Glutamatergic neuron (in vitro differentiated cells): ENCODE data around the gene PIGN. TPM values are rescaled to one million over a fixed set of nuclear protein-coding genes. Genes with fewer than 3 reads are reported as not detected.

Source experiments
- DNase-seq: peaks from one replicate; pipeline ENCODE4 v3.0.0; 2022
- H3K27ac Mint-ChIP-seq: one replicate; pipeline ENCODE4 v1.8.0; 2020; ENCODE audit warnings: mild to moderate bottlenecking, mixed read lengths, inconsistent platforms; ENCODE audit not compliant: unreplicated experiment
- H3K27me3 Mint-ChIP-seq: one replicate; pipeline ENCODE4 v1.8.0; 2020; ENCODE audit warnings: mild to moderate bottlenecking, moderate library complexity, mixed read lengths, inconsistent platforms; ENCODE audit not compliant: unreplicated experiment
- H3K36me3 Mint-ChIP-seq: one replicate; pipeline ENCODE4 v1.8.0; 2020; ENCODE audit warnings: mild to moderate bottlenecking, mixed read lengths, inconsistent platforms; ENCODE audit not compliant: unreplicated experiment
- H3K4me1 Mint-ChIP-seq: one replicate; pipeline ENCODE4 v1.8.0; 2020; ENCODE audit warnings: mild to moderate bottlenecking, low read depth, mixed read lengths, inconsistent platforms; ENCODE audit not compliant: unreplicated experiment
- H3K4me3 Mint-ChIP-seq: one replicate; pipeline ENCODE4 v1.8.0; 2020; ENCODE audit warnings: mild to moderate bottlenecking, mixed read lengths, inconsistent platforms; ENCODE audit not compliant: unreplicated experiment
- H3K9me3 Mint-ChIP-seq: one replicate; pipeline ENCODE4 v1.8.0; 2020; ENCODE audit warnings: mild to moderate bottlenecking, moderate library complexity, mixed read lengths, inconsistent platforms; ENCODE audit not compliant: unreplicated experiment
- total RNA-seq: library from RNA; stranded (reverse); fragmentation: NEBNext Ultra II Directional; extraction: Animal tissue kit (Norgen Biotek cat#: 25700); gene quantifications from one replicate; pipeline ENCODE4 v1.2.1, GENCODE V29; 2021; ENCODE audit not compliant: unreplicated experiment
- TF ChIP-seq, protein P1 (sequence below): fragments of 200-600 bp; sonication (generic); IDR thresholded peaks from one replicate; pipeline ENCODE4 v1.5.0; 2021; ENCODE audit not compliant: partially characterized antibody, unreplicated experiment

Gene PIGN
- total RNA-seq, 1 donor from 2014 or later, result 10.2 TPM

DNA sequence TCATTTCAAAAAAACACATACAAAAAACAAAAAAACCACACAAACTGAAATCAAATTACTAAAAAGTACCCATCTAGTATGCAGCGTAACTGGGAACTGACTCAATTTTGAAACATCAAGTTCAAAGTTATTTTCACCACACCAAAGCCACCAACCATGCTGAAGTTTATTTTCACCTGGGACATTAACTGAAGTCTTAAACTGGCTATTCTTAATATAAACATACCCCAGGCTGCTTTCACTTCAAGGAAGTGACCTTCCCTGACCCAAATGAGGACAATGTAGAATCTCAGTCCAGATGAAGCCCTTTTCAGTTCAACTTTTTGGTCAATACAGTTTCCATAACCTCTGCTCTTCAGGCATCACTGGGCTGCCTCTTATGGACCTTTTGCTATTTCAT lies 84.6 kb downstream of the PIGN start:
- Mint-ChIP-seq H3K4me3 (no peak overlapping the region), H3K4me1 (no peaks in the 10 kb centered on the region), H3K36me3 (peaks cover 11% of the 10 kb centered on the region), H3K27me3 (no peaks in the 10 kb centered on the region), H3K9me3 (no peaks in the 10 kb centered on the region), H3K27ac (no peak overlapping the region)
- no peak for DNase-seq
- TF ChIP-seq, protein P1, sequence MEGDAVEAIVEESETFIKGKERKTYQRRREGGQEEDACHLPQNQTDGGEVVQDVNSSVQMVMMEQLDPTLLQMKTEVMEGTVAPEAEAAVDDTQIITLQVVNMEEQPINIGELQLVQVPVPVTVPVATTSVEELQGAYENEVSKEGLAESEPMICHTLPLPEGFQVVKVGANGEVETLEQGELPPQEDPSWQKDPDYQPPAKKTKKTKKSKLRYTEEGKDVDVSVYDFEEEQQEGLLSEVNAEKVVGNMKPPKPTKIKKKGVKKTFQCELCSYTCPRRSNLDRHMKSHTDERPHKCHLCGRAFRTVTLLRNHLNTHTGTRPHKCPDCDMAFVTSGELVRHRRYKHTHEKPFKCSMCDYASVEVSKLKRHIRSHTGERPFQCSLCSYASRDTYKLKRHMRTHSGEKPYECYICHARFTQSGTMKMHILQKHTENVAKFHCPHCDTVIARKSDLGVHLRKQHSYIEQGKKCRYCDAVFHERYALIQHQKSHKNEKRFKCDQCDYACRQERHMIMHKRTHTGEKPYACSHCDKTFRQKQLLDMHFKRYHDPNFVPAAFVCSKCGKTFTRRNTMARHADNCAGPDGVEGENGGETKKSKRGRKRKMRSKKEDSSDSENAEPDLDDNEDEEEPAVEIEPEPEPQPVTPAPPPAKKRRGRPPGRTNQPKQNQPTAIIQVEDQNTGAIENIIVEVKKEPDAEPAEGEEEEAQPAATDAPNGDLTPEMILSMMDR, result no peak

DNA sequence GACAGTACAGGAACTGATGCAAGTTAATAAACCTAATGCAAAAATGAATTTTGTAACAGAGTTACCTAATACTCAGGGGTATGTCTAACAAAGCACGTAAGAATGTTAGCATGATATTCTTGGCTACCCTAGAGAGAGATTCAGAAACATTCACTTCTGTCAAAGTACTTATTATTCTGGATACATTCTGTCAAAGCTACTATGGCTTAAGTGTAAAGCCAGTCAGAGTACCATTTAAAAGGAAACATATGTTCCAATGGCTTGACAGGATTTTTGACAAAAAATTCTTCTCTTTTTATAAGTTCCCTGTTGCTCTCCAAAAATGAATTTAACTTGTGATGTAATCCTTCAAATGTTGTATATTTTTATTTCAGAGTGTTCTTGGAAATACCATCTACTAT lies 85.5 kb downstream of the PIGN start:
- Mint-ChIP-seq H3K4me3 (no peak overlapping the region), H3K27ac (no peak overlapping the region), H3K36me3 (peaks cover 11% of the 10 kb centered on the region), H3K9me3 (no peaks in the 10 kb centered on the region), H3K27me3 (no peaks in the 10 kb centered on the region), H3K4me1 (no peaks in the 10 kb centered on the region)
- TF ChIP-seq, protein P1, result no peak
- no peak for DNase-seq

DNA sequence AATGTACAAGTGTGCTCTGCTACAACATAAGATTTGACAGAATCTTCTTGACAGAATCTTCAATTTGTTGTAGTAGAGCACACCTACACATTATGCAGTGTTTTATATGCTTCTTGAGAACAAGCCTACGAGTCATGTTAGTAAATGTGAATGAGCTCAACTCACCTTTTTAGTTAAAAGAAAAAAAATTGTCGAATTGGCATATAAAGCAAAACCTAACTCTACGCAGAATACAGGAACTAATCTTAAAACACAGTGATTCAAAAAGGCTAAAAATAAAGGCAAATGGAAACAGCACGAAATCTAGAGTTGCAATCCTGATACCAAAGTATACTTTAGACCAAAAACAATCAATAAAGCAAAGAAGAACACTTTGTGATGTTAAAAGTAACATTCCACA lies 87.9 kb downstream of the PIGN start:
- H3K27ac Mint-ChIP-seq, result no peak overlapping the region
- H3K27me3 Mint-ChIP-seq, result no peaks in the 10 kb centered on the region
- DNase-seq, result no peak
- peaks cover 11% of the 10 kb centered on the region for H3K36me3 Mint-ChIP-seq
- H3K4me1 Mint-ChIP-seq, result no peaks in the 10 kb centered on the region
- no peak overlapping the region for H3K4me3 Mint-ChIP-seq
- TF ChIP-seq, protein P1, result no peak
- H3K9me3 Mint-ChIP-seq, result no peaks in the 10 kb centered on the region

DNA sequence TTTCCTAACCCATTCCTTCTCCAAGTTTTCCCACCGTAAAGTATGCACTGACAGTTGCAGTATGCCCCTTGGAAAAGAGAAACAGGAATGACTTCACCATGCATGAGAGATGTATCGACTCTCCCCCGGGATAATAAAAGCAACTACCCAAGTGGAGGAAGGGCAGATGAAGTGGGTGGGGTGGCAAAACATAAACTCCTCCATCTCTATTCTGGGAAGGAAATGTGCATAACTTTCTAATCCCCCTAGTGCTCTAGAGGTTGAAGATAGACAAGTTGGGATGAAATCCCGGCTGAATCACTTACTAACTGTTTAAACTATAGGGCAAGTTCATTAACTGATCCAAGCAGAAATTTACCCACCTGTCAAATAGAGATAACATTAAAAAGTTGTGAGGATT lies 89.2 kb downstream of the PIGN start:
- DNase-seq, result no peak
- Mint-ChIP-seq H3K27ac (no peak overlapping the region), H3K27me3 (no peaks in the 10 kb centered on the region), H3K4me1 (no peaks in the 10 kb centered on the region), H3K4me3 (no peak overlapping the region), H3K36me3 (peaks cover 11% of the 10 kb centered on the region), H3K9me3 (no peaks in the 10 kb centered on the region)
- TF ChIP-seq, protein P1, result no peak

DNA sequence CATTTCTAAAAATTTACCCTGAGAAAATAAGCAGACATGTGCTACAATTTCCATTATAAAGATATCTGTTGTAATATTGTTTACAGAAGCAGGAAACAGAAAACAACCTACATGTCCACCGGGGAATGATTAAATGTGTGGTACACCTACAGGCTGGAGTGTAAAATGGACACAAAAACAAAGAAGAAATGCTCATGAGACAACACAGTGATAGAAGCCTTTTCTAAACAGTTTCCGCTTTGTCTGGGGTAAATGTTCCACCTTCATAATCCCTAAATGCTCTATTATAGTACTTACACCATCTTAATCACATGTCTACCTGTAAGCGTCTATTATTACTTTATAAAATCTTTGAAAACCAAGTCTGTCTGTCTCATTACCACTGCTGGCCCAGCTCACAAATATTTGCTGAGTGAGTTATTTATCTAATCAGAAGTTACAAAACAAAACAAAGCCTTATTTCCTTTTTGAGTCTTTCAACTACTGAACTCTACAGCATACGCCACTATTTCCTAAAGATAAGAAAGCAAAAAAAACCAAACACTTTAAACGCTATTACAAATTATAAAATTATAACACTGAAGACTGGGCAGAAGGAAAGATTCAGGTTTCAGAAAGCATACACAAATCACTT lies 95.3 kb downstream of the PIGN start:
- H3K27ac Mint-ChIP-seq, result no peak overlapping the region
- no peaks in the 10 kb centered on the region for H3K9me3 Mint-ChIP-seq
- H3K27me3 Mint-ChIP-seq, result no peaks in the 10 kb centered on the region
- H3K36me3 Mint-ChIP-seq, result no peaks in the 10 kb centered on the region
- H3K4me3 Mint-ChIP-seq, result no peak overlapping the region
- no peaks in the 10 kb centered on the region for H3K4me1 Mint-ChIP-seq
- no peak for DNase-seq
- TF ChIP-seq, protein P1, result no peak
